ENCODE data around the gene ASTE1. TPM values are rescaled to one million over a fixed set of nuclear protein-coding genes. Genes with fewer than 3 reads are reported as not detected.

ASTE1 gene
- total and polyA plus RNA-seq, 10 of the 15 experiments (the other 5 are each of a cell fraction or from before 2014, with no cell fraction given): 5.1 to 12.0 (median 8.2) TPM

DNA sequence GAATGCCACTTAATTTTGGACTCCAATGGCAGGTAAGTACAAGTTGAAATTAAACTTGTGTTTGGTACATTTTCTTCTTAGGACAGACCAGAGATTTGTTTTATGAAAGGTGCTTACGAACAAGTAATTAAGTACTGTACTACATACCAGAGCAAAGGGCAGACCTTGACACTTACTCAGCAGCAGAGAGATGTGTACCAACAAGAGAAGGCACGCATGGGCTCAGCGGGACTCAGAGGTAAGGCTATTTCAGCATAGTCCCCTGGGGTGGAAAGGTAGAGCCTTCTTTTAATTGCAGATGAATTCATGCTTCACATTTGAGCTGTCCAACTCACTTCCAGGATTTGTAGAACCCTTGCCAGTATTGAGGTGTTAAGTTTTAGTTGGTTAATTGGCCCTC, 51.4 kb downstream of the ASTE1 start (continued):
- TF ChIP-seq, protein P1, sequence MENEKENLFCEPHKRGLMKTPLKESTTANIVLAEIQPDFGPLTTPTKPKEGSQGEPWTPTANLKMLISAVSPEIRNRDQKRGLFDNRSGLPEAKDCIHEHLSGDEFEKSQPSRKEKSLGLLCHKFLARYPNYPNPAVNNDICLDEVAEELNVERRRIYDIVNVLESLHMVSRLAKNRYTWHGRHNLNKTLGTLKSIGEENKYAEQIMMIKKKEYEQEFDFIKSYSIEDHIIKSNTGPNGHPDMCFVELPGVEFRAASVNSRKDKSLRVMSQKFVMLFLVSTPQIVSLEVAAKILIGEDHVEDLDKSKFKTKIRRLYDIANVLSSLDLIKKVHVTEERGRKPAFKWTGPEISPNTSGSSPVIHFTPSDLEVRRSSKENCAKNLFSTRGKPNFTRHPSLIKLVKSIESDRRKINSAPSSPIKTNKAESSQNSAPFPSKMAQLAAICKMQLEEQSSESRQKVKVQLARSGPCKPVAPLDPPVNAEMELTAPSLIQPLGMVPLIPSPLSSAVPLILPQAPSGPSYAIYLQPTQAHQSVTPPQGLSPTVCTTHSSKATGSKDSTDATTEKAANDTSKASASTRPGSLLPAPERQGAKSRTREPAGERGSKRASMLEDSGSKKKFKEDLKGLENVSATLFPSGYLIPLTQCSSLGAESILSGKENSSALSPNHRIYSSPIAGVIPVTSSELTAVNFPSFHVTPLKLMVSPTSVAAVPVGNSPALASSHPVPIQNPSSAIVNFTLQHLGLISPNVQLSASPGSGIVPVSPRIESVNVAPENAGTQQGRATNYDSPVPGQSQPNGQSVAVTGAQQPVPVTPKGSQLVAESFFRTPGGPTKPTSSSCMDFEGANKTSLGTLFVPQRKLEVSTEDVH (IDR thresholded peaks at IDR 0.05; ENCODE audit: low read depth, partially characterized antibody): no peak
- no peak for TF ChIP-seq ZBED1 (IDR thresholded peaks at IDR 0.05; ENCODE audit: borderline replicate concordance)
- TF ChIP-seq, protein P2, sequence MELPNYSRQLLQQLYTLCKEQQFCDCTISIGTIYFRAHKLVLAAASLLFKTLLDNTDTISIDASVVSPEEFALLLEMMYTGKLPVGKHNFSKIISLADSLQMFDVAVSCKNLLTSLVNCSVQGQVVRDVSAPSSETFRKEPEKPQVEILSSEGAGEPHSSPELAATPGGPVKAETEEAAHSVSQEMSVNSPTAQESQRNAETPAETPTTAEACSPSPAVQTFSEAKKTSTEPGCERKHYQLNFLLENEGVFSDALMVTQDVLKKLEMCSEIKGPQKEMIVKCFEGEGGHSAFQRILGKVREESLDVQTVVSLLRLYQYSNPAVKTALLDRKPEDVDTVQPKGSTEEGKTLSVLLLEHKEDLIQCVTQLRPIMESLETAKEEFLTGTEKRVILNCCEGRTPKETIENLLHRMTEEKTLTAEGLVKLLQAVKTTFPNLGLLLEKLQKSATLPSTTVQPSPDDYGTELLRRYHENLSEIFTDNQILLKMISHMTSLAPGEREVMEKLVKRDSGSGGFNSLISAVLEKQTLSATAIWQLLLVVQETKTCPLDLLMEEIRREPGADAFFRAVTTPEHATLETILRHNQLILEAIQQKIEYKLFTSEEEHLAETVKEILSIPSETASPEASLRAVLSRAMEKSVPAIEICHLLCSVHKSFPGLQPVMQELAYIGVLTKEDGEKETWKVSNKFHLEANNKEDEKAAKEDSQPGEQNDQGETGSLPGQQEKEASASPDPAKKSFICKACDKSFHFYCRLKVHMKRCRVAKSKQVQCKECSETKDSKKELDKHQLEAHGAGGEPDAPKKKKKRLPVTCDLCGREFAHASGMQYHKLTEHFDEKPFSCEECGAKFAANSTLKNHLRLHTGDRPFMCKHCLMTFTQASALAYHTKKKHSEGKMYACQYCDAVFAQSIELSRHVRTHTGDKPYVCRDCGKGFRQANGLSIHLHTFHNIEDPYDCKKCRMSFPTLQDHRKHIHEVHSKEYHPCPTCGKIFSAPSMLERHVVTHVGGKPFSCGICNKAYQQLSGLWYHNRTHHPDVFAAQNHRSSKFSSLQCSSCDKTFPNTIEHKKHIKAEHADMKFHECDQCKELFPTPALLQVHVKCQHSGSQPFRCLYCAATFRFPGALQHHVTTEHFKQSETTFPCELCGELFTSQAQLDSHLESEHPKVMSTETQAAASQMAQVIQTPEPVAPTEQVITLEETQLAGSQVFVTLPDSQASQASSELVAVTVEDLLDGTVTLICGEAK (IDR thresholded peaks at IDR 0.05; ENCODE audit: borderline replicate concordance): no peak
- TF ChIP-seq, protein P3, sequence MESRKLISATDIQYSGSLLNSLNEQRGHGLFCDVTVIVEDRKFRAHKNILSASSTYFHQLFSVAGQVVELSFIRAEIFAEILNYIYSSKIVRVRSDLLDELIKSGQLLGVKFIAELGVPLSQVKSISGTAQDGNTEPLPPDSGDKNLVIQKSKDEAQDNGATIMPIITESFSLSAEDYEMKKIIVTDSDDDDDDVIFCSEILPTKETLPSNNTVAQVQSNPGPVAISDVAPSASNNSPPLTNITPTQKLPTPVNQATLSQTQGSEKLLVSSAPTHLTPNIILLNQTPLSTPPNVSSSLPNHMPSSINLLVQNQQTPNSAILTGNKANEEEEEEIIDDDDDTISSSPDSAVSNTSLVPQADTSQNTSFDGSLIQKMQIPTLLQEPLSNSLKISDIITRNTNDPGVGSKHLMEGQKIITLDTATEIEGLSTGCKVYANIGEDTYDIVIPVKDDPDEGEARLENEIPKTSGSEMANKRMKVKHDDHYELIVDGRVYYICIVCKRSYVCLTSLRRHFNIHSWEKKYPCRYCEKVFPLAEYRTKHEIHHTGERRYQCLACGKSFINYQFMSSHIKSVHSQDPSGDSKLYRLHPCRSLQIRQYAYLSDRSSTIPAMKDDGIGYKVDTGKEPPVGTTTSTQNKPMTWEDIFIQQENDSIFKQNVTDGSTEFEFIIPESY (IDR thresholded peaks at IDR 0.05): no peak

Data from GM12878 (cell line).